Mesothelial cell of epicardium (in vitro differentiated cells): ENCODE results near the gene SAMHD1. TPM values are rescaled to one million over a fixed set of nuclear protein-coding genes. Genes with fewer than 3 reads are reported as not detected.
A peak's percentile ranks its signal among the peaks of the same experiment; 100 is the strongest.

ENCODE experiments used
- DNase-seq, 2 experiments: peaks; one replicate each; pipeline ENCODE4 v3.0.0; 2021; ENCODE audit warnings: low spot score in 2 of 2; ENCODE audit not compliant: unreplicated experiment in 2 of 2
- H3K27ac Mint-ChIP-seq: 2 replicates; pipeline ENCODE4 v1.8.0; 2021; ENCODE audit warnings: mixed read lengths
- H3K27me3 Mint-ChIP-seq: 2 replicates; pipeline ENCODE4 v1.8.0; 2021; ENCODE audit warnings: low read depth, mixed read lengths
- H3K36me3 Mint-ChIP-seq: 2 replicates; pipeline ENCODE4 v1.8.0; 2021; ENCODE audit warnings: mixed read lengths
- H3K4me1 Mint-ChIP-seq: 2 replicates; pipeline ENCODE4 v1.8.0; 2021; ENCODE audit warnings: mixed read lengths
- H3K4me3 Mint-ChIP-seq: 2 replicates; pipeline ENCODE4 v1.8.0; 2021; ENCODE audit warnings: mild to moderate bottlenecking, moderate library complexity, mixed read lengths
- H3K9me3 Mint-ChIP-seq: 2 replicates; pipeline ENCODE4 v1.8.0; 2021; ENCODE audit warnings: mixed read lengths
- CTCF ChIP-seq: fragments of 200-600 bp; sonication (generic); IDR thresholded peaks from one replicate; pipeline ENCODE4 v1.5.0; 2021; ENCODE audit warnings: antibody characterized with exemption; ENCODE audit not compliant: unreplicated experiment
- total RNA-seq: library from RNA; stranded (reverse); gene quantifications from 3 replicates; pipeline ENCODE4 v1.2.1, GENCODE V29; 2021

The SAMHD1 gene
- total RNA-seq, 1 donor from 2014 or later, result 11.0 TPM

- peaks cover 17% of the 10 kb centered on the region for H3K4me1 Mint-ChIP-seq
- H3K27me3 Mint-ChIP-seq, result no peaks in the 10 kb centered on the region
- H3K36me3 Mint-ChIP-seq, result no peaks in the 10 kb centered on the region
- no peaks in the 10 kb centered on the region for H3K9me3 Mint-ChIP-seq
- H3K27ac Mint-ChIP-seq, result peak overlapping the region; percentile 30
- DNase-seq, result no peak
- TF ChIP-seq CTCF, result no peak
- H3K4me3 Mint-ChIP-seq, result peak overlapping the region; percentile 79
These were observed 85.7 kb downstream of the SAMHD1 start for GRCh38 chr20:36865861-36866149.

GRCh38 chr20:36865076-36865860, 86.2 kb downstream of the SAMHD1 start:
- DNase-seq, result no peak
- Mint-ChIP-seq H3K4me3 (peak overlapping the region; percentile 79), H3K27ac (peak overlapping the region; percentile 77), H3K36me3 (no peaks in the 10 kb centered on the region), H3K4me1 (peaks cover 21% of the 10 kb centered on the region), H3K9me3 (no peaks in the 10 kb centered on the region), H3K27me3 (no peaks in the 10 kb centered on the region)
- TF ChIP-seq CTCF, result no peak

GRCh38 chr20:36862857-36863668, 88.4 kb downstream of the SAMHD1 start:
- no peak for TF ChIP-seq CTCF
- H3K4me1 Mint-ChIP-seq, result peaks cover 37% of the 10 kb centered on the region
- no peaks in the 10 kb centered on the region for H3K9me3 Mint-ChIP-seq
- no peaks in the 10 kb centered on the region for H3K36me3 Mint-ChIP-seq
- no peaks in the 10 kb centered on the region for H3K27me3 Mint-ChIP-seq
- no peak overlapping the region for H3K27ac Mint-ChIP-seq
- no peak overlapping the region for H3K4me3 Mint-ChIP-seq
- DNase-seq, result peak in 1 of 2 experiments; percentile 55

- peaks cover 1% of the 10 kb centered on the region for H3K36me3 Mint-ChIP-seq
- H3K4me1 Mint-ChIP-seq, result peaks cover 38% of the 10 kb centered on the region
- peak overlapping the region; percentile 93 for H3K27ac Mint-ChIP-seq
- peak overlapping the region; percentile 84 for H3K4me3 Mint-ChIP-seq
- H3K9me3 Mint-ChIP-seq, result no peaks in the 10 kb centered on the region
- no peak for TF ChIP-seq CTCF
- peak in 1 of 2 experiments; percentile 71 for DNase-seq
- no peaks in the 10 kb centered on the region for H3K27me3 Mint-ChIP-seq
These were observed 89.4 kb downstream of the SAMHD1 start for GRCh38 chr20:36861875-36862801.

GRCh38 chr20:36861625-36861874, 90.0 kb downstream of the SAMHD1 start:
- H3K4me1 Mint-ChIP-seq, result peaks cover 44% of the 10 kb centered on the region
- no peak for DNase-seq
- peak overlapping the region; percentile 30 for H3K27ac Mint-ChIP-seq
- no peaks in the 10 kb centered on the region for H3K9me3 Mint-ChIP-seq
- peaks cover 3% of the 10 kb centered on the region for H3K36me3 Mint-ChIP-seq
- no peak for TF ChIP-seq CTCF
- H3K4me3 Mint-ChIP-seq, result peak overlapping the region; percentile 84
- H3K27me3 Mint-ChIP-seq, result no peaks in the 10 kb centered on the region
